ENCODE measurements around the gene JARID2.

JARID2 gene

GRCh38 chr6:15393605-15394004 lies 147.7 kb downstream of the JARID2 start:
- intact Hi-C loops (cut with DNase I) = loop anchor here (5.0 kb wide), 1 partner anchor 1176 kb away; no protein-coding TSS in a partner anchor
- no peak for DNase-seq

- intact Hi-C loops (cut with DNase I) = loop anchor here (5.0 kb wide), 1 partner anchor 97 kb away; no protein-coding TSS in a partner anchor
- DNase-seq = no peak
These were observed 149.2 kb downstream of the JARID2 start for GRCh38 chr6:15395087-15395486.

GRCh38 chr6:15396808-15397207 lies 150.9 kb downstream of the JARID2 start:
- intact Hi-C loops (cut with DNase I) = loop anchor here (5.0 kb wide), 1 partner anchor 95 kb away; no protein-coding TSS in a partner anchor
- DNase-seq = no peak

- intact Hi-C loops (cut with DNase I) = loop anchor here (5.0 kb wide), 1 partner anchor 94 kb away; no protein-coding TSS in a partner anchor
- no peak for DNase-seq
These were observed 152.9 kb downstream of the JARID2 start for GRCh38 chr6:15398633-15399275.

- DNase-seq = peak; percentile 62 to 93 (median 80)
- intact Hi-C loops (cut with DNase I) = loop anchor here (5.0 kb wide), 2 partner anchors 92 to 153 kb away; partner anchors contain the start of gene JARID2
These were observed 154.0 kb downstream of the JARID2 start for GRCh38 chr6:15399641-15400470.

- intact Hi-C loops (cut with DNase I) = loop anchor here (5.0 kb wide), 1 partner anchor 153 kb away; the partner anchor contains the start of gene JARID2
These were observed 154.7 kb downstream of the JARID2 start for GRCh38 chr6:15400572-15401004.

GRCh38 chr6:15401120-15401519 lies 155.3 kb downstream of the JARID2 start:
- intact Hi-C loops (cut with DNase I) = loop anchor here (5.0 kb wide), 1 partner anchor 154 kb away; the partner anchor contains the start of gene JARID2
- DNase-seq = no peak

More at GRCh38 chr6:15400572-15401004, 154.7 kb downstream of the JARID2 start:
- peak; percentile 56 to 90 (median 73) for DNase-seq

GRCh38 chr6:15401769-15402250 lies 155.9 kb downstream of the JARID2 start:
- DNase-seq = no peak
- intact Hi-C loops (cut with DNase I) = loop anchor here (5.0 kb wide), 1 partner anchor 155 kb away; the partner anchor contains the start of gene JARID2

- peak in 1 of 42 donors; percentile 48 for DNase-seq
These were observed 156.7 kb downstream of the JARID2 start for GRCh38 chr6:15402406-15403045.

GRCh38 chr6:15403094-15403755 lies 157.4 kb downstream of the JARID2 start:
- no peak for DNase-seq

More at GRCh38 chr6:15402406-15403045, 156.7 kb downstream of the JARID2 start:
- intact Hi-C loops (cut with DNase I) = loop anchor here (5.0 kb wide), 1 partner anchor 155 kb away; the partner anchor contains the start of gene JARID2

GRCh38 chr6:15404685-15404980 lies 158.8 kb downstream of the JARID2 start:
- DNase-seq = no peak
- intact Hi-C loops (cut with DNase I) = loop anchor here (5.0 kb wide), 1 partner anchor 157 kb away; the partner anchor contains the start of gene JARID2

More at GRCh38 chr6:15403094-15403755, 157.4 kb downstream of the JARID2 start:
- intact Hi-C loops (cut with DNase I) = loop anchor here (5.0 kb wide), 1 partner anchor 156 kb away; the partner anchor contains the start of gene JARID2

- intact Hi-C loops (cut with DNase I) = loop anchor here (5.0 kb wide), 1 partner anchor 37 kb away; no protein-coding TSS in a partner anchor
- peak in 7 of 42 donors; percentile 18 to 69 (median 44) for DNase-seq
These were observed 159.5 kb downstream of the JARID2 start for GRCh38 chr6:15405129-15406068.

GRCh38 chr6:15406452-15406851 lies 160.6 kb downstream of the JARID2 start:
- no peak for DNase-seq
- intact Hi-C loops (cut with DNase I) = loop anchor here (5.0 kb wide), 1 partner anchor 36 kb away; no protein-coding TSS in a partner anchor

GRCh38 chr6:15408008-15408407 lies 162.1 kb downstream of the JARID2 start:
- intact Hi-C loops (cut with DNase I) = loop anchor here (5.0 kb wide), 1 partner anchor 34 kb away; no protein-coding TSS in a partner anchor
- DNase-seq = no peak

GRCh38 chr6:15408758-15409157 lies 162.9 kb downstream of the JARID2 start:
- no peak for DNase-seq
- intact Hi-C loops (cut with DNase I) = loop anchor here (5.0 kb wide), 1 partner anchor 34 kb away; no protein-coding TSS in a partner anchor

- no peak for DNase-seq
- intact Hi-C loops (cut with DNase I) = loop anchor here (5.0 kb wide), 1 partner anchor 33 kb away; no protein-coding TSS in a partner anchor
These were observed 163.6 kb downstream of the JARID2 start for GRCh38 chr6:15409301-15410125.

All from head of caudate nucleus (tissue), 42 donors.